Measurements from ENCODE around the gene BOLA1.
"Not testable (repeated sequence)": the region's sequence is repeated elsewhere in the genome, so short reads cannot be mapped to it uniquely, and the experiment has no call there.

GRCh38 chr1:149873060-149873459 lies 26.3 kb upstream of the BOLA1 start:
- not testable (repeated sequence) for TF ChIP-seq ZNF677 (tag by site-specific recombination; IDR thresholded peaks at IDR 0.05); CTCF (tag by site-specific recombination; IDR thresholded peaks at IDR 0.05); PRDM6 (tag by site-specific recombination; IDR thresholded peaks at IDR 0.05); ZNF24 (tag by site-specific recombination; IDR thresholded peaks at IDR 0.05); ZNF311 (tag by site-specific recombination; IDR thresholded peaks at IDR 0.05; ENCODE audit: borderline replicate concordance); ZNF513 (tag by site-specific recombination; IDR thresholded peaks at IDR 0.05); ZNF449 (tag by site-specific recombination; IDR thresholded peaks at IDR 0.05); ZNF37A (tag by site-specific recombination; IDR thresholded peaks at IDR 0.05); ZNF146 (tag by site-specific recombination; IDR thresholded peaks at IDR 0.05); ZBTB20 (tag by site-specific recombination; IDR thresholded peaks at IDR 0.05); ZNF174 (tag by site-specific recombination; IDR thresholded peaks at IDR 0.05); ZNF221 (tag by site-specific recombination; IDR thresholded peaks at IDR 0.05; ENCODE audit: borderline replicate concordance); REST (tag by site-specific recombination; IDR thresholded peaks at IDR 0.05); ZFP69B (tag by site-specific recombination; IDR thresholded peaks at IDR 0.05)

All from HEK293 (cell line).